AG04450 (cell line): ENCODE measurements around the gene EXOC4. TPM values are rescaled to one million over a fixed set of nuclear protein-coding genes. Genes with fewer than 3 reads are reported as not detected.

ENCODE experiments used
- CTCF ChIA-PET: fragments of 300-600, 350-600 bp; formaldehyde crosslinking; extraction: SDS; loops from one replicate; lab custom pipeline; 2022; ENCODE audit warnings: antibody characterized with exemption, inconsistent platforms; lab: Charles Lee
- POLR2A ChIA-PET: fragments of 350-600 bp; formaldehyde crosslinking; extraction: SDS; loops from one replicate; lab custom pipeline; 2021; ENCODE audit warnings: antibody characterized with exemption, inconsistent platforms; lab: Yijun Ruan, JAX
- DNase-seq: peaks from one replicate; pipeline ENCODE4 v3.0.0-alpha.2; 2011; ENCODE audit warnings: low read depth, low spot score
- H3K27ac ChIP-seq: one replicate; pipeline ENCODE4 v1.5.1; 2012; ENCODE audit warnings: low read depth, low read length, control low read depth
- H3K27me3 ChIP-seq: one replicate; pipeline ENCODE4 v1.6.0; 2012; ENCODE audit warnings: low read length; ENCODE audit not compliant: control insufficient read depth, insufficient read depth
- H3K4me3 ChIP-seq: 2 replicates; pipeline ENCODE4 v1.5.1; 2011; ENCODE audit warnings: mild to moderate bottlenecking, low read depth, low read length, control low read depth
- H3K9me3 ChIP-seq: 2 replicates; pipeline ENCODE4 v1.5.1; 2012; ENCODE audit warnings: low read length; ENCODE audit not compliant: control insufficient read depth, insufficient read depth
- CTCF ChIP-seq: IDR thresholded peaks from 2 replicates; pipeline ENCODE4 v1.5.1; 2011; ENCODE audit warnings: low read depth, low read length, control low read depth, inconsistent platforms
- polyA plus RNA-seq: library from polyadenylated mRNA; depleted of rRNA; stranded (reverse); fragments of >200 nt; gene quantifications from 2 replicates; pipeline ENCODE4 v1.2.3, GENCODE V29; 2011

EXOC4 gene
- polyA plus RNA-seq, 1 experiment = 73.5 TPM

- ChIA-PET CTCF (interaction anchor here (1.6 kb wide), 1 partner anchor 117 kb away, joined by 3 read pairs; no protein-coding TSS in a partner anchor), POLR2A (interaction anchor here (0.6 kb wide), 1 partner anchor 8 kb away, joined by 4 read pairs; no protein-coding TSS in a partner anchor)
- DNase-seq = no peak
- H3K4me3 ChIP-seq = no peak overlapping the region
- no peaks in the 10 kb centered on the region for H3K27me3 ChIP-seq
- TF ChIP-seq CTCF = no peak
- no peak overlapping the region for H3K27ac ChIP-seq
- peaks cover 5% of the 10 kb centered on the region; the same call in 1 of the 2 replicates for H3K9me3 ChIP-seq
Observed at GRCh38 chr7:133859871-133860450, 607.1 kb downstream of the EXOC4 start.

- Histone ChIP-seq H3K9me3 (peaks cover 5% of the 10 kb centered on the region; the same call in 1 of the 2 replicates), H3K27ac (no peak overlapping the region), H3K27me3 (no peaks in the 10 kb centered on the region), H3K4me3 (no peak overlapping the region)
- ChIA-PET CTCF (interaction anchor here (1.6 kb wide), 1 partner anchor 118 kb away, joined by 3 read pairs; no protein-coding TSS in a partner anchor), POLR2A (interaction anchor here (0.6 kb wide), 1 partner anchor 9 kb away, joined by 4 read pairs; no protein-coding TSS in a partner anchor)
- no peak for TF ChIP-seq CTCF
- DNase-seq = no peak
Observed at GRCh38 chr7:133860628-133861335, 607.9 kb downstream of the EXOC4 start.

- Histone ChIP-seq H3K9me3 (peaks cover 5% of the 10 kb centered on the region; the same call in 1 of the 2 replicates), H3K27me3 (no peaks in the 10 kb centered on the region), H3K27ac (no peak overlapping the region), H3K4me3 (no peak overlapping the region)
- POLR2A ChIA-PET = interaction anchor here (0.5 to 0.6 kb wide), 2 partner anchors 46 to 492 kb away, joined by 3 to 16 read pairs; no protein-coding TSS in a partner anchor
- CTCF ChIA-PET = interaction anchor here (0.8 to 2.0 kb wide), 2 partner anchors 10 to 559 kb away, joined by 3 to 6 read pairs; no protein-coding TSS in a partner anchor
- TF ChIP-seq CTCF = no peak
- no peak for DNase-seq
Observed at GRCh38 chr7:133861876-133862275, 609.0 kb downstream of the EXOC4 start.

- CTCF ChIA-PET = interaction anchor here (2.0 to 2.2 kb wide), 2 partner anchors 9 to 557 kb away, joined by 6 to 7 read pairs; no protein-coding TSS in a partner anchor
- H3K27ac ChIP-seq = no peak overlapping the region
- POLR2A ChIA-PET = no interaction called here
Observed at GRCh38 chr7:133863362-133864061, 610.6 kb downstream of the EXOC4 start.

More at GRCh38 chr7:133863362-133864061, 610.6 kb downstream of the EXOC4 start:
- Histone ChIP-seq H3K27me3 (no peaks in the 10 kb centered on the region), H3K4me3 (no peak overlapping the region), H3K9me3 (no peaks in the 10 kb centered on the region)
- DNase-seq = no peak
- TF ChIP-seq CTCF = no peak
